GM18909 (cell line): ENCODE data around the gene NFIA.

ENCODE experiments used
- ATAC-seq: cut with Tn5 transposase; IDR thresholded peaks from one replicate; pipeline ENCODE4 v1.9.1; 2021; ENCODE audit warnings: mild to moderate bottlenecking; ENCODE audit not compliant: unreplicated experiment, poor library complexity

Gene NFIA

DNA sequence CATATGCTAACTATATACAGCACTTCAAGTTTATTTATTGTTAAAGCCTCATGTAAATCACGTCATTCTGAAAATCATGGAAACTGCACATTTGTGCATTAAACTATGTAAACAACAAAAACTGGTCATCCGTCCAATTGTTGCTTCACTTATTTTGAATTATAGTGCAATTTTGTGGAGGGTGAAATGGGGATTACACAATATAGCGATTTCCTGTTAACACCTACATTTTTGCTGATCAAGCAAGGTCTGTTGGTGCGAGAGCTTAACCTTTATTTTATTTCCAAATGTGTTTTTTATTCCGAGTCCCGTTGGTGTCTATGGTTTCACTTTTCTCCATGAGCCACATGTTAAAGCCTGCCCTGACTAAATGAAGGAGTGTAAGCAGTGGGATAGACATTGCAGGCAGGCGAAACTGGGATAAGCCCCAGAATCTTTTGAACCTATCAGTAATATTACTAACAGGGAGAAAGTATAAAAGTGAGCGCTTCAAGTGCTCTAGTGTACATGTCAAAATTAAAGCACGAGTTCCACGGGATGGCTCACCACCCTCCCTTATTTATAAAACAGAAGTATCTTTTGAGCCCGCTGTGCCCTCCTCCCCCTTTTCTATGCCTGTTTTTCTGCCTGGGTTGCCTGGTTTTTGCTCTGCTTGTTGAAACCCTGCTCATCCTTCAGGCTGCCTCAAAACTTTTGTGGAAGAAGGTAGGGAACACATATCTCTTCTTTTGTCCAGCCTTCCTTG lies 120.7 kb downstream of the NFIA start:
- no peak for ATAC-seq

DNA sequence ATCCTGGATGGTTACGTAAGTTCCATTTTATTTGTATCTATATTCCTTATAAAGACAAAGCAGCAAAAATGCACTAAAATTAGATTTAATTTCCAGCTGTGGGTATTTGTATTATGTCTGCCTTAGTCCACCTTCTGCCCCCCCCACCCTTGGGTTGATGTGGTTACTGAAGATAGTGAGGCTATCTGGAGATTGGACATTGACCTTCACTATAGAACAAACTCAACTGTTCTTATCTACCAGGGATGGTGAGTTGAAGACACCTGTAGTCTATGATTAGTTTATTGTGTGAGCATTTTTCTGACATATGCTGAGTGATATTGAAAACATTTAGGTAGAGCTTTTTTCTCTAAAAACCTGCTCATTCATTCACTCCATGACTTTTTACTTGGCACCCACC lies 122.2 kb downstream of the NFIA start:
- ATAC-seq, result no peak

DNA sequence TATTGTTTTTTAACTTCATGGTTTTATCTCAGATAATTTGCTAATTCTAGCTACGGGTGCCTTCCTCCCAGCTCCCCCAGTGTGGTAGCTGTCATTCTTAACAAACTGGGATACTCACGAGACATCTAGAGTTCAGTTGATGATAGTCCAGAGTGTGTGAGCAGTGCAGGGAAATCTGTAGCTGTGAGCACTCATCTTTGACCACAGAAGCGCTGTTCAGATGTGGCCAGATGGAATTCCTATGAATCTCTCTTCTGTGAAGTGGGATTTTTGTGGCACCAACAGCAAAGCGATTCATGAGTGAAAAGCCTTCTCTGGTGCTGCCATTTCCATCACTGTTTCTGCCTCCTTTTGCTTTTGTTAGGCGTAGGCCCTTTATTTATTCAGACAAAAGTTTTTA lies 125.1 kb downstream of the NFIA start:
- ATAC-seq, result no peak

- ATAC-seq, result no peak
Observed at GRCh38 chr1:61208172-61208571, 125.8 kb downstream of the NFIA start.

DNA sequence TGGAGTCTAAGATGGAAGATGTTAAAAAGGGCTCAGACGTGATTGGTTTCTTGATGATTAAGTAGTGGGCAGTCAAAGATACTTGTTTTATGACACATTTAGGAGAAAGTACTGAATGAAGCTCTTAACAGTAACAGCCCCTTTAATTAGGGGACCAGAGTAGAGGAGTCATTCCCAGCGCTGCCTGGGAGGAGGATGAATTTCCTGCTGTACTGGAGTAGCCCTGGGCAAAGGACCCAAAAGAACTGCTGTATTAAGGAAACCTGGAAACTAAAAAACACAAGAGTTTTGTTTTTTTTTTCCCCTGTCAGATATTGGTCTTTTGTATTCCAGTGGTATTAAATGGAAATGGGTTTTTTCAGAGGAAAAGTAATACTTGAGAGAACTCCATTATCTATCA lies 126.5 kb downstream of the NFIA start:
- no peak for ATAC-seq

DNA sequence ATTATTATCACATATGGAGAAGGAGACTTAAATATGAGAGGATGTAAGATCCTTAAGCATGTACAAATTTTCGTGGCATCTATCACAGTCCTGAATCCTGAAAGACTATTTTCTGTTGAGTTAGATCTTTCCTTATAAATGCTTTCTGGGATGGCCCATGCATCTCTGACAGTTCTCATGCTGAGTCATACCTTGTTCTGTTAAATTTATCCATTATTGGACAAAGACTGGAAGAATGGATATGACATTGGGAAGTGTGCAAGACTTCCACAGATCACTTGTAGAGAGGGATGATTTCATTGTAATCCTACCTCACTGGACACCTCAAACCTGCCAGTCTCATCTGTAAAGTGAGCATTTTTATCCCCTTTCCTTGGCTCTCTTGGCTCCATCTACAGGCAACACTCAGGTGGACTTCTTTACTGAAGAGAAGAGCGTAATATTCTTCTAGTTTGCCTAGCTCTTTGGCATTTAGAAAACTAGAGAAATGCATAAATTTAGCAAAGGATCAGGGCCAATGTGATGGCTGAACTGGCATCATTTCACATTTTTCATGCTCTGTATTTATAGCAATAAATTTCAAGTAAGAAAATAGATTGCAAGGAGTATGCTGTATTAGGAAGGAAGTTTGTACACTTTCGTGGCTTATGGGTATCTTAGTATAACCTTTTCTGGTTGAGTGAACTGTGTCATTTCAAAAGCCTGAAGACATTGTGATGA lies 128.2 kb downstream of the NFIA start:
- ATAC-seq, result no peak

GRCh38 chr1:61213245-61214011 lies 131.1 kb downstream of the NFIA start:
- ATAC-seq, result no peak

- ATAC-seq, result no peak
Observed at GRCh38 chr1:61215119-61215518, 132.8 kb downstream of the NFIA start.

- no peak for ATAC-seq
Observed at GRCh38 chr1:61215676-61216289, 133.4 kb downstream of the NFIA start.

DNA sequence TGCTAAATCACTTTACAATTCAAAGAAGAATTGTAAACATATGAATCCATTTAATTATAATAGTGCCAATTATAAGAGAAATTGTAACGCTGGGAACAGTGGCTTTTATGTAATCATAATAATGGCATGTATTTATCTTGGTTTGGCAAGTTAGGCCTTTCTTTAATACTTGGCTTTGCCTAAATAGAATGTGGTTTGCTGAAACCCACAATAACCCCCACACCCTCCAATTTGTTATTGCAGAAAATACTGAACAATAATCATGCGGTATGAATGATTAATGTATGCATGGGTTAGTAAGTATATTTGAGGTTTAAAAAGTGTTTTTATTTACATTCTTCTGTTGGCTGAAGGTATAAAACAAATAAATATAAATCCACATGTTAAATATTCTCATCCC lies 138.2 kb downstream of the NFIA start:
- ATAC-seq, result no peak

DNA sequence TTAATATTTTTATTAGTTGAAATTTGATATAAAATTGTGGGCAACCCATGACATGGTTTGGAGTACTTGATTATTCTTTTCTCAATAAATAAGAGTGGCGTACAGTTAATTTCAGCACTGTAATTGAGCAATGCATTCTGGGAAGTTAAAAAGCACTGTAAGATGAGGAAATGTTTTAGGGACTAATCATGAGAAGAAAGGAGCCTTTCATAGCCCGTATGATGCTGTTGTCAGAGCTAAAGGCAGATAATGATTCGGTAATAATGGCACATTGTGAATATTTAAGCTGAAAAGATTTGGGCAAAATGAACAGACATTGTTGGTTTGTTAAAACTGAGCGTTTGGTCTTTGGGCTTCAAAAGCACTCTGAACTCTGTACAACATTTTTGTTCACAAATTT lies 139.3 kb downstream of the NFIA start:
- no peak for ATAC-seq

- ATAC-seq, result no peak
Observed at GRCh38 chr1:61222240-61222639, 139.9 kb downstream of the NFIA start.

GRCh38 chr1:61223140-61223539 lies 140.8 kb downstream of the NFIA start:
- no peak for ATAC-seq

DNA sequence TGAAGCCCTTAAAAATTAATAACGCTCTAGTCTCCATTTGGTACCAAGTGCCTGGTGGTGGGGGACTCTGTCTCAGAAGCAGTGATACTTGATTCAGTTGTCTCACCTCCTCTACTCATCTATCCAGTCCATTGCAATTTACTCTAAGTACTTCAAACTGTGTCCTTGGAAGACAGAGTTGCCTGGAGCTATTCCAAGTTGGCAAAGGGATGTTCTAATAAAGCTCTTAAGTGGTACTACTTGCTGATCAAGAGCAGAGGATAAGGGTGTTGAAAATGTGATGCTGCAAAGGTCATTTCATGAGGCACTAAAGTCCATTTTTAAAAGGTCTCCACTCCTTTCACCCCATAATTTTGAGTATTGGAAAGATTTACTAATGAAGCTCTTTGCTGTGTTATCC lies 142.2 kb downstream of the NFIA start:
- no peak for ATAC-seq

DNA sequence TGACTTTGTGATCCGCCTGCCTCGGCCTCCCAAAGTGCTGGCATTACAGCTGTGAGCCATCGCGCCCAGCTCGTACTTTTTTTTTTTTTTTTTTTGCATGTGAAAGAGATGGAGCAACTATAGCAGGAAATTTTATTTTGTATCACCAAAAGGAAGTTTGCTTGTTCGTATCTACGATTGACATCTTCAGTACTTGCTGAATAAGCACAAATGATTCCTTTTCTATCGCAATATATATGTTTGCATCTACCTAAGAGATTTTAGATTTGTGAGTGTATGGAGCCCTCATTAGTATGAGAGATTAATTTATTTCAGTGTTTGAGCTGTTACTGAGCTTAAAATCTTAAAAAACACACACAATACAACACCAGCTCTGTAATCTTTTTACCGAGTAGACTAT lies 143.1 kb downstream of the NFIA start:
- no peak for ATAC-seq

- no peak for ATAC-seq
Observed at GRCh38 chr1:61226791-61227567, 144.6 kb downstream of the NFIA start.

- ATAC-seq, result no peak
Observed at GRCh38 chr1:61227857-61228550, 145.6 kb downstream of the NFIA start.

GRCh38 chr1:61230523-61230922 lies 148.2 kb downstream of the NFIA start:
- ATAC-seq, result no peak

DNA sequence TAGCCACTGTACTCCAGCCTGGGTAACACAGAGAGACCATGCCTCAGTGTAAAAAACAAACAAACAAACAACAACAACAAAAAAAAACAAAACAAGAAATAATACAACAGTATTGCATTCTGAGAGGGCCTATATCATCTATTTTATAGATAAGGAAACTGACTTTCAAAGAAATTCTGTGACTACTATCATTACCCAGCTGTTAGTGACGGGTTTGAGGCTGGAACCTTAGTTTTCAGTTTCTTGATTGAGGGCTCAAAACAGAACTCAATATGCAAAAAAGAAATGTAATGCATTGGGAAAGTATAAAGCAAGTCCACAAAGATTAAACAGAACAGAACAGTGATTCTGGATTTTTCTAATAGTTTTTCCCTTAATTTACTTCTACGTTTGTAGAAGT lies 149.4 kb downstream of the NFIA start:
- no peak for ATAC-seq
